Stimulated activated CD4-positive, alpha-beta T cell treated with anti-CD3 and anti-CD28 coated beads, TNF-alpha, amount 100 ng/mL, for 24 hours (primary cell): ENCODE results near the gene AEBP2.
"Not testable (repeated sequence)": the region's sequence is repeated elsewhere in the genome, so short reads cannot be mapped to it uniquely, and the experiment has no call there.

Source experiments
- DNase-seq, 3 experiments: peaks; one replicate each; pipeline ENCODE4 v3.0.0-alpha.2; 2020; ENCODE audit warnings: low read depth in 3 of 3

The AEBP2 gene

GRCh38 chr12:19439059-19440018 lies at the start of gene AEBP2:
TSS of gene AEBP2 (plus strand) at chr12:19439492. CDS start at chr12:19439700, 208 bp downstream.
- peak; percentile 75 to 81 (median 79) for DNase-seq

GRCh38 chr12:19390051-19390598 lies 49.2 kb upstream of the AEBP2 start:
- no peak for DNase-seq

GRCh38 chr12:19392644-19393043 lies 46.6 kb upstream of the AEBP2 start:
- DNase-seq, result not testable (repeated sequence)

- DNase-seq, result no peak
Observed at GRCh38 chr12:19394385-19394784, 44.9 kb upstream of the AEBP2 start.

- no peak for DNase-seq
Observed at GRCh38 chr12:19397534-19397933, 41.8 kb upstream of the AEBP2 start.

GRCh38 chr12:19398376-19399363 lies 40.6 kb upstream of the AEBP2 start:
- DNase-seq, result no peak

GRCh38 chr12:19400649-19401285 lies 38.5 kb upstream of the AEBP2 start:
- not testable (repeated sequence) for DNase-seq

GRCh38 chr12:19402211-19402610 lies 37.1 kb upstream of the AEBP2 start:
- DNase-seq, result no peak

- DNase-seq, result no peak
Observed at GRCh38 chr12:19402743-19403431, 36.4 kb upstream of the AEBP2 start.

GRCh38 chr12:19404242-19404880 lies 34.9 kb upstream of the AEBP2 start:
- DNase-seq, result no peak

GRCh38 chr12:19409376-19409775 lies 29.9 kb upstream of the AEBP2 start:
- no peak for DNase-seq

- no peak for DNase-seq
Observed at GRCh38 chr12:19410211-19410610, 29.1 kb upstream of the AEBP2 start.

GRCh38 chr12:19410629-19411185 lies 28.6 kb upstream of the AEBP2 start:
- no peak for DNase-seq

- DNase-seq, result no peak
Observed at GRCh38 chr12:19411234-19412204, 27.8 kb upstream of the AEBP2 start.

- no peak for DNase-seq
Observed at GRCh38 chr12:19412844-19413243, 26.4 kb upstream of the AEBP2 start.

GRCh38 chr12:19413582-19413981 lies 25.7 kb upstream of the AEBP2 start:
- not testable (repeated sequence) for DNase-seq

- no peak for DNase-seq
Observed at GRCh38 chr12:19415563-19415962, 23.7 kb upstream of the AEBP2 start.

GRCh38 chr12:19419086-19419485 lies 20.2 kb upstream of the AEBP2 start:
- DNase-seq, result no peak
